Measurements from ENCODE around the gene FAM222A. TPM values are rescaled to one million over a fixed set of nuclear protein-coding genes. Genes with fewer than 3 reads are reported as not detected.

FAM222A gene
- total RNA-seq, 4 donors from 2014 or later: 4.8 to 7.2 (median 6.1) TPM

GRCh38 chr12:109716092-109716479 lies 2.5 kb downstream of the FAM222A start:
- no peak for TF ChIP-seq POLR2A (IDR thresholded peaks at IDR 0.05)
- no peak for TF ChIP-seq CTCF (IDR thresholded peaks at IDR 0.05)
- 59 to 74% methylated on average over 9 of the region's 9 CpGs for WGBS, 2 donors
- DNase-seq (ENCODE audit: low spot score in 2 of 2): no peak
- no peak overlapping the region for H3K4me3 ChIP-seq (ENCODE audit: low read depth, poor library complexity, severe bottlenecking)
- intact Hi-C loops (cut with DNase I; ENCODE audit: low total_unique reads): no loop called here

- intact Hi-C loops (cut with DNase I; ENCODE audit: low total_unique reads): no loop called here
- WGBS, 2 donors: 50 to 62% methylated on average over 19 of the region's 19 CpGs
- no peak for TF ChIP-seq POLR2A (IDR thresholded peaks at IDR 0.05)
- TF ChIP-seq CTCF (IDR thresholded peaks at IDR 0.05): no peak
- DNase-seq (ENCODE audit: low spot score in 2 of 2): peak; percentile 55 to 89
- no peak overlapping the region for H3K4me3 ChIP-seq (ENCODE audit: low read depth, poor library complexity, severe bottlenecking)
Observed at GRCh38 chr12:109716512-109717389, 3.1 kb downstream of the FAM222A start.

- WGBS, 2 donors: 72 to 77% methylated on average over 17 to 18 of the region's 18 CpGs
- no peak overlapping the region for H3K4me3 ChIP-seq (ENCODE audit: low read depth, poor library complexity, severe bottlenecking)
- TF ChIP-seq POLR2A (IDR thresholded peaks at IDR 0.05) (no peak), CTCF (IDR thresholded peaks at IDR 0.05) (no peak)
- DNase-seq (ENCODE audit: low spot score in 2 of 2): no peak
- intact Hi-C loops (cut with DNase I; ENCODE audit: low total_unique reads): no loop called here
Observed at GRCh38 chr12:109717390-109718357, 4.0 kb downstream of the FAM222A start.

GRCh38 chr12:109718390-109718789 lies 4.8 kb downstream of the FAM222A start:
- intact Hi-C loops (cut with DNase I; ENCODE audit: low total_unique reads): no loop called here
- 22 to 24% methylated on average over 33 of the region's 33 CpGs for WGBS, 2 donors

More at GRCh38 chr12:109718390-109718789, 4.8 kb downstream of the FAM222A start:
- H3K4me3 ChIP-seq (ENCODE audit: low read depth, poor library complexity, severe bottlenecking): no peak overlapping the region
- TF ChIP-seq CTCF (IDR thresholded peaks at IDR 0.05): no peak
- TF ChIP-seq POLR2A (IDR thresholded peaks at IDR 0.05): no peak
- no peak for DNase-seq (ENCODE audit: low spot score in 2 of 2)

Data from lower leg skin (tissue), 4 donors.